Neural crest cell (in vitro differentiated cells): ENCODE results near the gene OR5D18. TPM values are rescaled to one million over a fixed set of nuclear protein-coding genes. Genes with fewer than 3 reads are reported as not detected.
"Not testable (repeated sequence)": the region's sequence is repeated elsewhere in the genome, so short reads cannot be mapped to it uniquely, and the experiment has no call there.

Source experiments
- DNase-seq: peaks from one replicate; pipeline ENCODE4 v3.0.0; 2021; ENCODE audit warnings: low read depth, mixed read lengths, low spot score
- H3K27ac Mint-ChIP-seq: one replicate; pipeline ENCODE4 v1.8.0; 2021; ENCODE audit warnings: mild to moderate bottlenecking, mixed read lengths; ENCODE audit not compliant: unreplicated experiment
- H3K27me3 Mint-ChIP-seq: 2 replicates; pipeline ENCODE4 v1.8.0; 2021; ENCODE audit warnings: low read depth, mild to moderate bottlenecking, mixed read lengths
- H3K36me3 Mint-ChIP-seq: 2 replicates; pipeline ENCODE4 v1.8.0; 2021; ENCODE audit warnings: low read depth, mild to moderate bottlenecking, mixed read lengths
- H3K4me1 Mint-ChIP-seq: 2 replicates; pipeline ENCODE4 v1.8.0; 2021; ENCODE audit warnings: mixed read lengths
- H3K4me3 Mint-ChIP-seq: one replicate; pipeline ENCODE4 v1.8.0; 2021; ENCODE audit warnings: mild to moderate bottlenecking, mixed read lengths
- H3K9me3 Mint-ChIP-seq: 2 replicates; pipeline ENCODE4 v1.8.0; 2021; ENCODE audit warnings: mixed read lengths
- CTCF ChIP-seq: fragments of 200-600 bp; sonication (generic); conservative IDR thresholded peaks from 2 replicates; pipeline ENCODE4 v1.5.0; 2021; ENCODE audit warnings: antibody characterized with exemption, mild to moderate bottlenecking
- total RNA-seq: library from RNA; stranded (reverse); gene quantifications from 2 replicates; pipeline ENCODE4 v1.2.1, GENCODE V29; 2021

OR5D18 gene
- total RNA-seq, 1 donor from 2014 or later, result not detected

- TF ChIP-seq CTCF, result no peak
- H3K4me3 Mint-ChIP-seq, result no peak overlapping the region
- H3K9me3 Mint-ChIP-seq, result peaks cover 14% of the 10 kb centered on the region
- H3K36me3 Mint-ChIP-seq, result peaks cover 3% of the 10 kb centered on the region
- no peaks in the 10 kb centered on the region for H3K27me3 Mint-ChIP-seq
- no peaks in the 10 kb centered on the region for H3K4me1 Mint-ChIP-seq
- DNase-seq, result no peak
- H3K27ac Mint-ChIP-seq, result no peak overlapping the region
These were observed 32.7 kb downstream of the OR5D18 start for GRCh38 chr11:55852141-55852540.

GRCh38 chr11:55854704-55855103 is 35.3 kb downstream of the OR5D18 start:
- no peaks in the 10 kb centered on the region for H3K4me1 Mint-ChIP-seq
- H3K4me3 Mint-ChIP-seq, result no peak overlapping the region
- H3K27ac Mint-ChIP-seq, result no peak overlapping the region
- DNase-seq, result no peak
- H3K9me3 Mint-ChIP-seq, result peaks cover 11% of the 10 kb centered on the region
- H3K27me3 Mint-ChIP-seq, result no peaks in the 10 kb centered on the region
- H3K36me3 Mint-ChIP-seq, result peaks cover 3% of the 10 kb centered on the region
- TF ChIP-seq CTCF, result no peak

GRCh38 chr11:55867354-55867753 is 47.9 kb downstream of the OR5D18 start:
- not testable (repeated sequence) for H3K9me3 Mint-ChIP-seq, H3K36me3 Mint-ChIP-seq, H3K4me1 Mint-ChIP-seq

More at GRCh38 chr11:55867354-55867753, 47.9 kb downstream of the OR5D18 start:
- DNase-seq, H3K4me3 Mint-ChIP-seq, H3K27me3 Mint-ChIP-seq, H3K27ac Mint-ChIP-seq: not testable (repeated sequence)

Other genes with a start within 250 kb of the OR5D18 start
- not detected in 2 replicates for gene OR4C16, start 247.5 kb upstream of the OR5D18 start, total RNA-seq
- gene OR4C11, start 212.0 kb upstream of the OR5D18 start, total RNA-seq, result not detected in 2 replicates
- gene OR4P4, start 184.5 kb upstream of the OR5D18 start, total RNA-seq, result not detected in 2 replicates
- not detected in 2 replicates for gene OR4S2, start 171.3 kb upstream of the OR5D18 start, total RNA-seq
- gene OR4C6, start 157.4 kb upstream of the OR5D18 start, total RNA-seq, result not detected in 2 replicates
- not detected in 2 replicates for gene OR5D13, start 46.2 kb upstream of the OR5D18 start, total RNA-seq
- not detected in 2 replicates for gene OR5D14, start 24.1 kb upstream of the OR5D18 start, total RNA-seq
- gene OR5L1, start 8.3 kb upstream of the OR5D18 start, total RNA-seq, result not detected in 2 replicates
- not detected in 2 replicates for gene OR5L2, start 7.6 kb downstream of the OR5D18 start, total RNA-seq
- not detected in 2 replicates for gene OR5D16, start 19.1 kb downstream of the OR5D18 start, total RNA-seq
- not detected in 2 replicates for gene TRIM51, start 63.7 kb downstream of the OR5D18 start, total RNA-seq
- gene OR5W2, start 95.0 kb downstream of the OR5D18 start, total RNA-seq, result not detected in 2 replicates
- gene OR5I1, start 116.8 kb downstream of the OR5D18 start, total RNA-seq, result not detected in 2 replicates
- gene OR10AG1, start 150.3 kb downstream of the OR5D18 start, total RNA-seq, result 0.09 TPM in 1 of 2 replicates, not detected in the other
- gene OR5F1, start 175.0 kb downstream of the OR5D18 start, total RNA-seq, result not detected in 2 replicates
- gene OR5AS1, start 208.0 kb downstream of the OR5D18 start, total RNA-seq, result not detected in 2 replicates